Upper lobe of left lung (tissue), 4 donors: ENCODE data around the gene ZNF385D.

Experiments
- CTCF ChIP-seq, 6 experiments: fragments of 450-650 bp in 4 of 6; fragments of 200-600 bp in 2 of 6; sonication (generic) in 2 of 6; IDR thresholded peaks; one replicate each; pipeline ENCODE4 v1.5.1; 2016 to 2019; ENCODE audit warnings: antibody characterized with exemption in 6 of 6
- EP300 ChIP-seq, 4 donors: sonication (generic); formaldehyde crosslinking; IDR thresholded peaks; one replicate each; pipeline ENCODE4 v1.5.1; 2017; ENCODE audit warnings: antibody characterized with exemption in 4 of 4, control low read depth in 2 of 4
- POLR2A ChIP-seq, 4 donors: fragments of 450-650 bp; IDR thresholded peaks; one replicate each; pipeline ENCODE4 v1.5.1; 2016 to 2017; ENCODE audit warnings: antibody characterized with exemption in 4 of 4, mild to moderate bottlenecking in 2 of 4
- POLR2AphosphoS5 ChIP-seq, 2 donors: sonication (generic); formaldehyde crosslinking; IDR thresholded peaks; one replicate each; pipeline ENCODE4 v1.5.1; 2017; ENCODE audit warnings: antibody characterized with exemption in 2 of 2

DNA sequence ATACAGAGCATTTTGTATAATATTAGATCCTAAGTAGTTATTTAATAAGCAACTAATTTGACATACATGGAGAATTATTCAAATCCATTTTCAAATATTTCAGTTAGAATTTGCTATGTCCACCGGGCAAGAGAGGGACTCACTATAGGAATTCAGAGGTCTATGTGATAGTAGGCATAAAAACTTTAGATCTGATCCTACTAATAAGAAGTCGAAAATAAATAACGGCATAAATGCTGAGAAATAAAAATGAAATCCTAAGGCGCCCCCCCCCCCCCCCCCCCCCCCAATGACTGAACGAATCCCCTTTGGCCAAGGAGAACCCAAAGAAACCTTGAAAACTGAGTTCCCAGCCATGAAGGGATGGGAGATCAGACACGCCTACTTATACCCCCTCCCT, 80.6 kb downstream of the ZNF385D start:
- no peak for TF ChIP-seq POLR2A (IDR thresholded peaks at IDR 0.05)
- no peak for TF ChIP-seq CTCF (IDR thresholded peaks at IDR 0.05)
- no peak for TF ChIP-seq EP300 (IDR thresholded peaks at IDR 0.05)
- TF ChIP-seq POLR2AphosphoS5 (IDR thresholded peaks at IDR 0.05) = no peak
